ENCODE data around the gene ETV2.
"Not testable (repeated sequence)": the region's sequence is repeated elsewhere in the genome, so short reads cannot be mapped to it uniquely, and the experiment has no call there.

ETV2 gene

GRCh38 chr19:35657904-35658700 is 16.6 kb downstream of the ETV2 start:
- no peak for DNase-seq (ENCODE audit: low read depth)

- DNase-seq (ENCODE audit: low read depth) = no peak
These were observed 20.4 kb downstream of the ETV2 start for GRCh38 chr19:35661995-35662340.

- no peak for DNase-seq (ENCODE audit: low read depth)
These were observed 22.4 kb downstream of the ETV2 start for GRCh38 chr19:35663981-35664380.

GRCh38 chr19:35665157-35665556 is 23.6 kb downstream of the ETV2 start:
- DNase-seq (ENCODE audit: low read depth) = no peak

- no peak for DNase-seq (ENCODE audit: low read depth)
These were observed 24.1 kb downstream of the ETV2 start for GRCh38 chr19:35665604-35666003.

GRCh38 chr19:35666251-35666913 is 24.8 kb downstream of the ETV2 start, which contains the start of gene UPK1A:
Gene UPK1A (plus strand): TSS chr19:35666517. CDS start chr19:35666813, 296 bp downstream.
- DNase-seq (ENCODE audit: low read depth) = no peak

- no peak for DNase-seq (ENCODE audit: low read depth)
These were observed 28.0 kb downstream of the ETV2 start for GRCh38 chr19:35669566-35669965.

GRCh38 chr19:35669974-35670373 is 28.4 kb downstream of the ETV2 start:
- DNase-seq (ENCODE audit: low read depth) = no peak

GRCh38 chr19:35670686-35671085 is 29.1 kb downstream of the ETV2 start:
- DNase-seq (ENCODE audit: low read depth) = no peak

- no peak for DNase-seq (ENCODE audit: low read depth)
These were observed 30.3 kb downstream of the ETV2 start for GRCh38 chr19:35671818-35672217.

- DNase-seq (ENCODE audit: low read depth) = peak; percentile 18
These were observed 31.7 kb downstream of the ETV2 start for GRCh38 chr19:35673121-35673804.

- DNase-seq (ENCODE audit: low read depth) = no peak
These were observed 34.1 kb downstream of the ETV2 start for GRCh38 chr19:35675589-35676140.

GRCh38 chr19:35689836-35690235 is 48.3 kb downstream of the ETV2 start:
- DNase-seq (ENCODE audit: low read depth) = no peak

GRCh38 chr19:35691106-35691505 is 49.6 kb downstream of the ETV2 start:
- not testable (repeated sequence) for DNase-seq (ENCODE audit: low read depth)

GRCh38 chr19:35692010-35692409 is 50.5 kb downstream of the ETV2 start:
- DNase-seq (ENCODE audit: low read depth) = no peak

- DNase-seq (ENCODE audit: low read depth) = no peak
These were observed 51.9 kb downstream of the ETV2 start for GRCh38 chr19:35693422-35693821.

GRCh38 chr19:35693835-35694599 is 52.5 kb downstream of the ETV2 start:
- DNase-seq (ENCODE audit: low read depth) = peak; percentile 87
